ENCODE results near the gene HYKK. TPM values are rescaled to one million over a fixed set of nuclear protein-coding genes. Genes with fewer than 3 reads are reported as not detected.

Gene HYKK
- total and polyA plus RNA-seq, 9 of the 15 experiments (the other 6 are each of a cell fraction or from before 2014, with no cell fraction given), result 1.9 to 6.1 (median 4.3) TPM

- no peak overlapping the region for H3K9ac ChIP-seq (ENCODE audit: insufficient read depth in 1 of 2, low read depth in 2 of 2, low read length in 2 of 2)
- H4K20me1 ChIP-seq (replicated peaks; ENCODE audit: control insufficient read depth, insufficient read depth, low read length), result no peaks in the 10 kb centered on the region; the same call in 1 of the 2 replicates
- no TSS peak for BruUV-seq (replicated peaks)
- ChIA-PET POLR2A (interaction anchor here (1.2 kb wide), 1 partner anchor 21 kb away, joined by 4 read pairs; no protein-coding TSS in a partner anchor), CTCF (ENCODE audit: low intra/inter-chr PET ratio) (no interaction called here)
- no peak overlapping the region for H2AFZ ChIP-seq (ENCODE audit: low read depth, low read length)
- no peak overlapping the region for H3K4me2 ChIP-seq (ENCODE audit: insufficient read depth, low read length)
- no peaks in the 10 kb centered on the region for H3K27me3 ChIP-seq (ENCODE audit: control insufficient read depth in 2 of 2, insufficient read depth in 2 of 2, low read length in 2 of 2)
- intact Hi-C loops (cut with micrococcal nuclease) (no loop called here), in situ Hi-C loops (cut with MboI) (no loop called here)
- WGBS (ENCODE audit: insufficient coverage, low coverage, missing lambda C conversion rate), result 69% methylated on average over 2 of the region's 2 CpGs
- H3K4me1 ChIP-seq (replicated peaks in 1 of 2; ENCODE audit: control insufficient read depth in 2 of 2, insufficient read depth in 2 of 2, low read length in 2 of 2), result peaks cover 8 to 9% of the 10 kb centered on the region in 2 experiments; a peak in 4 of 5 replicates
- H3K79me2 ChIP-seq (ENCODE audit: control insufficient read depth, insufficient read depth, low read length), result peaks cover 4% of the 10 kb centered on the region; the same call in 2 of the 3 replicates
- no peak for ATAC-seq
- no peak for DNase-seq (ENCODE audit: extremely low read depth in 1 of 4, low spot score in 3 of 4)
- H3K9me3 ChIP-seq (replicated peaks; ENCODE audit: control insufficient read depth, insufficient read depth, low read depth, low read length), result no peaks in the 10 kb centered on the region
- TF ChIP-seq CTCF (IDR thresholded peaks at IDR 0.05 in 2 of 3, conservative IDR thresholded peaks at IDR 0.05 in 1 of 3; ENCODE audit: insufficient read depth in 2 of 3, low read depth in 1 of 3, low read length in 3 of 3) (peak in 1 of 3 experiments; percentile 17; a peak in 2 of 6 replicates), RAD21 (CRISPR knock-in tag; conservative IDR thresholded peaks at IDR 0.05 in 1 of 2, IDR thresholded peaks at IDR 0.05 in 1 of 2) (peak in 1 of 2 experiments; percentile 12; a peak in 1 of 4 replicates), ZNF324 (CRISPR knock-in tag; IDR thresholded peaks at IDR 0.05) (no peak)
- H3K36me3 ChIP-seq (ENCODE audit: control insufficient read depth, insufficient read depth, low read length), result no peaks in the 10 kb centered on the region
- H3K27ac ChIP-seq (ENCODE audit: extremely low read depth, low read depth, low read length), result no peak overlapping the region
- no peaks in the 10 kb centered on the region for H3K9me1 ChIP-seq (ENCODE audit: control insufficient read depth, insufficient read depth, low read length)
- H3K4me3 ChIP-seq, result no peak overlapping the region
- FAIRE-seq, result no peak
These were observed 63.3 kb downstream of the HYKK start for GRCh38 chr15:78570710-78571109.
